H1 (cell line): Measurements from ENCODE around the gene REG4.

Experiments
- CREB1 ChIP-seq: IDR thresholded peaks from 2 replicates; pipeline ENCODE4 v1.6.1; 2012; ENCODE audit warnings: inconsistent platforms
- CTCF ChIP-seq, 3 experiments: IDR thresholded peaks; 1 replicate in 2 of 3; 2 replicates in 1 of 3; pipeline versions ENCODE4 v1.5.1 to v1.6.1; 2011; ENCODE audit warnings: low read length in 3 of 3, mild to moderate bottlenecking in 3 of 3, inconsistent platforms in 2 of 3, low read depth in 1 of 3, moderate library complexity in 1 of 3; ENCODE audit not compliant: insufficient read depth in 1 of 3; ENCODE audit errors: control extremely low read depth in 1 of 3
- EGR1 ChIP-seq: IDR thresholded peaks from 2 replicates; pipeline ENCODE4 v1.6.1; 2011; ENCODE audit warnings: low read depth, low read length, borderline replicate concordance
- EP300 ChIP-seq, 2 experiments: IDR thresholded peaks; 1 replicate in 1 of 2; 2 replicates in 1 of 2; pipeline ENCODE4 v1.6.1; 2011 to 2012; ENCODE audit warnings: low read depth in 2 of 2, low read length in 2 of 2, mild to moderate bottlenecking in 2 of 2, borderline replicate concordance in 1 of 2, inconsistent platforms in 1 of 2, moderate library complexity in 1 of 2
- EZH2 ChIP-seq: fragments of 200-600 bp; sonication (generic); IDR thresholded peaks from 2 replicates; pipeline ENCODE4 v1.7.1; 2012; ENCODE audit warnings: low read depth, mild to moderate bottlenecking, moderate library complexity, low read length, inconsistent platforms; ENCODE audit not compliant: severe bottlenecking
- FOSL1 ChIP-seq: IDR thresholded peaks from 2 replicates; pipeline ENCODE4 v1.6.1; 2011; ENCODE audit warnings: mild to moderate bottlenecking, low read depth, low read length, moderate library complexity; ENCODE audit not compliant: insufficient read depth
- GABPA ChIP-seq: IDR thresholded peaks from 2 replicates; pipeline ENCODE4 v1.6.1; 2011; ENCODE audit warnings: mild to moderate bottlenecking, low read length, moderate library complexity, borderline replicate concordance; ENCODE audit not compliant: insufficient read depth
- KDM5A ChIP-seq: fragments of 200-600 bp; IDR thresholded peaks from 2 replicates; pipeline ENCODE4 v1.7.1; 2012; ENCODE audit warnings: mild to moderate bottlenecking, low read length, inconsistent platforms, mixed read lengths
- MAFK ChIP-seq: IDR thresholded peaks from 2 replicates; pipeline ENCODE4 v1.6.1; 2012; ENCODE audit warnings: low read depth, mild to moderate bottlenecking, improper control_type of control experiment, low read length
- MAX ChIP-seq: IDR thresholded peaks from 2 replicates; pipeline ENCODE4 v1.6.1; 2012; ENCODE audit warnings: inconsistent platforms
- RAD21 ChIP-seq, 2 experiments: IDR thresholded peaks in 1 of 2; conservative IDR thresholded peaks in 1 of 2; 2 replicates each; pipeline ENCODE4 v1.6.1; 2011; ENCODE audit warnings: low read depth in 2 of 2, low read length in 2 of 2, improper control_type of control experiment in 1 of 2, inconsistent platforms in 1 of 2, mild to moderate bottlenecking in 1 of 2, moderate library complexity in 1 of 2
- TAF1 ChIP-seq: IDR thresholded peaks from 2 replicates; pipeline ENCODE4 v1.6.1; 2011; ENCODE audit warnings: mild to moderate bottlenecking, low read depth, low read length
- ZNF274 ChIP-seq: IDR thresholded peaks from 2 replicates; pipeline ENCODE4 v1.7.0; 2012; ENCODE audit warnings: low read length, borderline replicate concordance; ENCODE audit errors: extremely low read depth

GRCh38 chr1:119791377-119791776 lies 19.9 kb downstream of the REG4 start:
- TF ChIP-seq TAF1, result no peak
- TF ChIP-seq KDM5A, result no peak
- TF ChIP-seq MAFK, result no peak
- no peak for TF ChIP-seq EGR1
- TF ChIP-seq CREB1, result no peak
- no peak for TF ChIP-seq CTCF (IDR thresholded peaks at IDR 0.05; ENCODE audit: control extremely low read depth in 1 of 3, insufficient read depth in 1 of 3, low read depth in 1 of 3, low read length in 3 of 3)
- no peak for TF ChIP-seq FOSL1
- no peak for TF ChIP-seq MAX
- no peak for TF ChIP-seq GABPA
- no peak for TF ChIP-seq EZH2
- TF ChIP-seq ZNF274, result no peak
- TF ChIP-seq RAD21 (IDR thresholded peaks at IDR 0.05 in 1 of 2, conservative IDR thresholded peaks at IDR 0.05 in 1 of 2; ENCODE audit: low read depth in 2 of 2, low read length in 2 of 2), result no peak
- no peak for TF ChIP-seq EP300 (IDR thresholded peaks at IDR 0.05; ENCODE audit: borderline replicate concordance in 1 of 2, low read depth in 2 of 2, low read length in 2 of 2)
